DLD1 (cell line): ENCODE results near the gene C4BPB.

Source experiments
- in situ Hi-C: cut with HindIII; loops from 2 replicates; pipeline ENCODE4 v1.10.0; 2017; ENCODE audit warnings: low sequenced_read_pairs

The C4BPB gene

GRCh38 chr1:207079706-207080241 lies 8.9 kb upstream of the C4BPB start:
- in situ Hi-C loops = no loop called here

GRCh38 chr1:207081088-207081487 lies 7.6 kb upstream of the C4BPB start:
- in situ Hi-C loops = no loop called here

- in situ Hi-C loops = no loop called here
These were observed 6.9 kb upstream of the C4BPB start for GRCh38 chr1:207081806-207082205.

GRCh38 chr1:207084232-207084631 lies 4.4 kb upstream of the C4BPB start:
- in situ Hi-C loops = no loop called here

- in situ Hi-C loops = no loop called here
These were observed 3.9 kb upstream of the C4BPB start for GRCh38 chr1:207084701-207085180.

GRCh38 chr1:207085887-207086286 lies 2.8 kb upstream of the C4BPB start:
- in situ Hi-C loops = no loop called here

GRCh38 chr1:207088161-207088560 lies 499 bp upstream of the C4BPB start:
- in situ Hi-C loops = no loop called here

- in situ Hi-C loops = no loop called here
These were observed 1.1 kb downstream of the C4BPB start for GRCh38 chr1:207089627-207090355.

GRCh38 chr1:207091200-207091908 lies 2.7 kb downstream of the C4BPB start:
- in situ Hi-C loops = no loop called here

- in situ Hi-C loops = no loop called here
These were observed 5.3 kb downstream of the C4BPB start for GRCh38 chr1:207093944-207094343.

- in situ Hi-C loops = no loop called here
These were observed 9.2 kb downstream of the C4BPB start for GRCh38 chr1:207097871-207098324.

- in situ Hi-C loops = no loop called here
These were observed 13.1 kb downstream of the C4BPB start for GRCh38 chr1:207101720-207102119.

GRCh38 chr1:207102146-207102545 lies 13.5 kb downstream of the C4BPB start:
- in situ Hi-C loops = no loop called here

- in situ Hi-C loops = no loop called here
These were observed 14.0 kb downstream of the C4BPB start for GRCh38 chr1:207102659-207103058.

- in situ Hi-C loops = no loop called here
These were observed 15.3 kb downstream of the C4BPB start, which contains the start of gene C4BPA for GRCh38 chr1:207103892-207104373. C4BPA (plus strand) TSS chr1:207104233; CDS start chr1:207113026, 8,793 bp downstream.

- in situ Hi-C loops = no loop called here
These were observed 20.3 kb downstream of the C4BPB start for GRCh38 chr1:207109004-207109403.

- in situ Hi-C loops = no loop called here
These were observed 24.1 kb downstream of the C4BPB start for GRCh38 chr1:207112616-207113296.

- in situ Hi-C loops = no loop called here
These were observed 26.6 kb downstream of the C4BPB start for GRCh38 chr1:207115269-207115668.

- in situ Hi-C loops = no loop called here
These were observed 35.7 kb downstream of the C4BPB start for GRCh38 chr1:207124389-207124788.

- in situ Hi-C loops = no loop called here
These were observed 39.8 kb downstream of the C4BPB start for GRCh38 chr1:207128336-207128921.

- in situ Hi-C loops = no loop called here
These were observed 40.4 kb downstream of the C4BPB start for GRCh38 chr1:207129053-207129452.
